NCI-H1417 treated with DMSO at 0.1 percent for 48 hours (cell line): Measurements from ENCODE around the gene PPA1.
"Not testable (repeated sequence)": the region's sequence is repeated elsewhere in the genome, so short reads cannot be mapped to it uniquely, and the experiment has no call there.

Experiments used
- DNase-seq: peaks from one replicate; lab custom pipeline; 2025; lab: John Stamatoyannopoulos, UW

Gene PPA1

DNA sequence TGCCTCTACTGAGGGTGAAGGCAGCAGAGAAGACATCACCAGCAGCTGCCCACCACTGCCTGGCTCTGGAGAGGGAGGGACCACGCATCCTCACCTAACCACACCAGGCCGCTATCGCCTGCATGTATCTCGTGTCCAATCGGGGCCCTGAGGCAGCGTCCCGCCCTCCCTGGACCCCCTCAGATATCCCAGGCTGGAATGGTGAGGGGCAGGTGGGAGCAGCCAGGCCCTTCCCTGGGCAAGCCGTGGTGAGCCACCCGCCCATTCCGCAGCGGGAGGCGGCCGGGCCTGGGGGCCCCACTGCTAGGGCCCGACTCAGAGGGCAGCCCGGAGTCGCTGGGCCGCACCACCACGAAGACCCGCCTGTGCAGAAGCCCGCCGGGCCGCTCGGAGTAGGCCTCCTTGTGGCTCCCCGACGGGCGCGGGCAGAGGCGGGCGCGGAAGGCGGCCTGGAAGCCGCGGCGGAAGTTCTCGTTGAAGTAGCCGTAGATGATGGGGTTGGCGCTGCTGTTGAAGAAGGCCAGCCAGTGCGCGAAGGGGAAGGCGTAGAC, 21.6 kb upstream of the PPA1 start:
- no peak for DNase-seq

DNA sequence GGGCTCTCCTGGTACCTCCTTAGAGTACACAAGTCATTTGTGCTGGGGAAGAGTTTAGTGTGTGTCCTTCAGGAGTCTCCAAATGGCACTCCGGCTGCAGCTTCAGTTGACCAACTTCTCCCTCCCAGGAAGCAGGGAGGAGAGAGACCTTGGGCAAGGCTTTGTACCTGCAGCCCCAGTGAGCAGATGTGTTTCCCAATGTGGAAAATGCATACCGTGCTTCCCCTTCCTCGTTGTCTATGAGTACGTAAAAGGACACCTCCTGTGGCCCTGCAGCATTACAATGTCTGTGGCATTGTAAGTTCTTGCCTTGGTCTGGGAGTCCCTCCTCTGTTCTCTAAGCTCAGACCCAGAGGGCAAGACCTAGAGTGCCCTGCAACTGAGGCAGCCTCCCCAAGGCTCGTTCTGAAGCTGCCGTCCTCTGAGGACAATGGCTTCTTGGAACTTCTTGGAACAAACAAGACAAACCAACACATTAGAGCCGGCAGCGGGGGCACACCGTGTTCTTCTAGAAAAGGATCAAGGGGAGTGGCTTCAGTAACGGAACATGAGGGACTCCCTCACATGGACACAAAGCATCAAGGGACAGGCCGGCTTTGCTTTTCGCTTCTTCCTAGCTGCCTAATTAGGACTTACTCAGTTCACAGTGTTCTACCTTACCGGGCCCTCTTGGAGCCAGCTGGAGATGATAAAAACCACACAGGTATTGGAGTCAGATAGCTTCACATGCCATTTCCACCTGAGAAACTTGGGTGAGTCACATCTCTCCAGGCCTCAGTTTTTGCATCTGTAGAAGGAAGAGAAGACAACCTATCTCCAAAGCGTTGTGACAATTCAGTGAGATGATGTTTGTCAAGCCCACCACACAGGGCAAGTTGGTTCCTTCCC, 20.9 kb upstream of the PPA1 start:
- no peak for DNase-seq

DNA sequence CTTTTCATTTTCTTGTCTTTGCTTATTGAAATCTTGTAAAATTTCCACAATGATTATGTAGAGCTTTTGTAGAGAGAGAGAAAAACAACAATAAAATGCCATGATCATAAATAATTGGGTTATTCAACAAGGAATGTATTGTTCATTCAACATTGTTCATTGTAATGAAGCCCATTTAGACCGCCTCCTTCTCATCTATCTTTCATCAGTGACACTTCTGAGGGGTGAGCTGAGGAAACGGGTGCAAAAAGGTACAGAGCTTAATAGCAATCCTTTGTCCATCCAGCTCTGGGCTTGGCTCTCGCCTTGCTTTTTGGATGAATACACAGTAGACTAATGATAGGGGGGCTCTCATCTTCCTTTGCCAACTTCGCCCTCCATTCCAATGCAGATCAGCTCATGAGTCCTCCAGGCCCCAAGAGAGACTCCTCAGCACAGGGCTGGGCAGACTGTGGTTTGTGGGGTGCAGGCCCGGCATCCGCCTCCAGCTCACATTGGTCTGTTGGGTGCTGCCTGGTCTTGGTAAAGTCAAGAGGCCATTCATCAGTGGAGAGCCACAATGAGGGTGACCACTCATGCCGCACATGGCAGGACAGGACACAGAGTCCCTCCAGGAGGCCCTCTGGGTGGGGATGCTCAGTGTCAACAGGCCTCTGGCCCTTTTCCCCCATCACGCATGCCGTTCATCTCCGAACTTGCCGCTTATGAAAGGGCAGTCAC, 17.9 kb upstream of the PPA1 start:
- no peak for DNase-seq

DNA sequence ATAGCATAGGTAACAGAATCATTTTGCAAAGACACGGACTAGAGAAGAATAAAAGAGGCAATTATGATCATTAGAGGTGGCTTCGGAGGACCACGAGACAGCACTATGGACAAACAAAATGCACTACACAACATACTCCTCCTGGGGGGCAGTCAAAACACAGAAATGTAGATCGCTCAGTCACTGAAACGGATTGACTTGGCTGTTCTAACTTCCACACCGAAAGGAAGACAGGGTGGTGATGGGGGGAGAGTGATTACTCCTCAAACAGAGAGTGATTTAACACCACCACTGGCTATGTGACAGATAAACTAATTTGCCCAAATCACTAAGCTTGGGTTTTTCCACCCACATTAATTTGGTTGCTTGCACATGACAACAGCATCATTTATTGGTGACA, 14.1 kb upstream of the PPA1 start:
- DNase-seq = peak; percentile 24

DNA sequence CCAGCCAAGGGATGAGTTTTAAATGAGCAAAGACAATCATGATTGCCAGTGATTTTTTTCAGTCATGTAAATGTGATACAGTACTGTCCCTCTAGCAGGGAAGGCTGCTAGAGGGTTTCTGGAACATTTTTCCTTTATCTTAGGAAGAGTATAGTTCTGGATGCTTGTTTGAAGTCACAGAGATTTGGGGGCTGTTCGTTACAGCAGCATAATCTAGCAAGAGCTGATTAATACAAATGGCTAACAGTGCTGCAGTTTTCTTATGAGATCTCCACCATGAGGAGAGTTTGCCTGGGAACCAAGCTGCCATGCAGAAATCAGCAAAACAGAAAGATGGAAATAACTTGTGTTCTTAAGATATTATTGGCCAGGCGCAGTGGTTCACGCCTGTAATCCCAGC, 7.9 kb upstream of the PPA1 start:
- DNase-seq = no peak

DNA sequence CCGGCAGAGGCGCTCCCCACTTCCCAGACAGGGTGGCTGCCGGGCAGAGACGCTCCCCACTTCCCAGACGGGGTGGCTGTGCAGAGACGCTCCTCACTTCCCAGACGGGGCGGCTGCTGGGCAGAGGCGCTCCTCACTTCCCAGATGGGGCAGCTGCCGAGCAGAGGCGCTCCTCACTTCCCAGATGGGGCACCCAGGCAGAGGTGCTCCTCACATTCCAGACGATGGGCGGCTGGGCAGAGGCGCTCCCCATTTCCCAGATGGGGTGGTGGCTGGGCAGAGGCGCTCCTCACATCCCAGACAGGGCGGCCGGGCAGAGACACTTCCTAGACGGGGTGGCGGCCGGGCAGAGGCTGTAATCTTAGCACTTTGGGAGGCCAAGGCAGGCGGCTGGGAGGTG, 6.8 kb upstream of the PPA1 start:
- not testable (repeated sequence) for DNase-seq

DNA sequence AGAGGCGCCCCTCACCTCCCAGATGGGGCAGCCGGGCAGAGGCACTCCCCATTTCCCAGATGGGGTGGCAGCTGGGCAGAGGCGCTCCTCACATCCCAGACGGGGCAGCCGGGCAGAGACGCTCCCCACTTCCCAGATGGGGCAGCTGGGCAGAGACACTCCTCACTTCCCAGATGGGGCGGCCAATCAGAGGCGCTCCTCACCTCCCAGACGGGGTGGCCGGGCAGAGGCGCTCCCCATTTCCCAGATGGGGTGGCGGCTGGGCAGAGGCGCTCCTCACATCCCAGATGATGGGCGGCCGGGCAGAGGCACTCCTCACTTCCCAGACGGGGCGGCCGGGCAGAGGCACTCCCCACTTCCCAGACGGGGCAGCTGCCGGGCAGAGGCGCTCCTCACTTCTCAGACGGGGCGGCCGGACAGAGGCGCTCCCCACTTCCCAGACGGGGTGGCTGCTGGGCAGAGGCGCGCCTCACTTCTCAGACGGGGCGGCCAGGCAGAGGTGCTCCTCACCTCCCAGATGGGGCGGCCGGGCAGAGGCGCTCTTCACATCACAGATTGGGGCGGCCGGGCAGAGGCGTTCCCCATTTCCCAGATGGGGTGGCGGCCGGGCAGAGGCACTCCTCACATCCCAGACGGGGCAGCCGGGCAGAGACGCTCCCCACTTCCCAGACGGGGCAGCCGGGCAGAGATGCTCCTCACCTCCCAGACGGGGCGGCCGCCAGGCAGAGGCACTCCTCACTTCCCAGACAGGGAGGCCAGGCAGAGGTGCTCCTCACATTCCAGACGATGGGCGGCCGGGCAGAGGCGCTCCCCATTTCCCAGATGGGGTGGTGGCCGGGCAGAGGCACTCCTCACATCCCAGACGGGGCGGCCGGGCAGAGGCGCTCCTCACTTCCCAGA, 6.1 kb upstream of the PPA1 start:
- DNase-seq = not testable (repeated sequence)

DNA sequence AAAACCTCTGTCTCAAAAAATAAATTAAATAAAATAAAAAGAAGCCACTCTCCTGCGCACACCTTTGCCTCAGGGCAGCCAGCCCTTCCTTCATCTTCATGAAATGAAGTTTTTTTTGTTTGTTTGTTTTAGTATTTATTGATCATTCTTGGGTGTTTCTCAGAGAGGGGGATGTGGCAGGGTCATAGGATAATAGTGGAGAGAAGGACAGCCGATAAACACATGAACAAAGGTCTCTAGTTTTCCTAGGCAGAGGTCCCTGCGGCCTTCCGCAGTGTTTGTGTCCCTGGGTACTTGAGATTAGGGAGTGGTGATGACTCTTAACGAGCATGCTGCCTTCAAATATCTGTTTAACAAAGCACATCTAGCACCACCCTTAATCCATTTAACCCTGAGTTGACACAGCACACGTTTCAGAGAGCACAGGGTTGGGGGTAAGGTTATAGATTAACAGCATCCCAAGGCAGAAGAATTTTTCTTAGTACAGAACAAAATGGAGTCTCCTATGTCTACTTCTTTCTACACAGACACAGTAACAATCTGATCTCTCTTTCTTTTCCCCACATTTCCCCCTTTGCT, 4.8 kb upstream of the PPA1 start:
- DNase-seq = not testable (repeated sequence)

DNA sequence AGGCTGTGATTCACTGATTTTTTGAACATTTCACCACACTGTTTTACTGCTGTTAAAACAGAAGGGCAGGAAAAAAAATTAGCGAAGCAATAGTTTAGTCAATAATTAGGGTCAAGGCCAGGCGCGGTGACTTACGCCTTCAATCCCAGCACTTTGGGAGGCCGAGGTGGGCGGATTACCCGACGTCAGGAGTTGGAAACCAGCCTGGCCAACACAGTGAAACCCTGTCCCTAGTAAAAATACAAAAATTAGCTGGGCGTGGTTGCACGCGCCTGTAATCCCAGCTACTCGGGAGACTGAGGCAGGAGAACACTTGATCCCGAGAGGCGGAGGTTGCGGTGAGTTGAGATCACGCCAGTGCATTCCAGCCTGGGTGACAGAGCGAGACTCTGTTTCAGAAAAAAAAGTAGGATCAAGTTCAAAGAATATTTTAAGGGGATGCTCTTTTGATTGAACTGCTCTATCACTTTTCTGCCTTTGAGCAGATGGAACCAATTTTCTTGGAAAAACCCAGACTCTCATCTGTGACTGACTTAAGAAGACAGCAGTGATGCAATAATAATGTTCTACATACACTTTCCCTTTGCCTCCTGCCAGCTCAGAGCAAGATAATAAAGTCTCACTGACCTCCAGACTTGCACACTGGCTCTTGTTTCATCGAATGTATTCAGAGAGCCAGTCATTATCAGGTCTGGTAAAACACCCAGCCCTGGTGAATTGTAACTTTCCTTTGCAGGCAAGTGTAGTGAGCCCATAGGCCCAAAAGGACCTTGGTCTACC, 1.6 kb upstream of the PPA1 start:
- no peak for DNase-seq

DNA sequence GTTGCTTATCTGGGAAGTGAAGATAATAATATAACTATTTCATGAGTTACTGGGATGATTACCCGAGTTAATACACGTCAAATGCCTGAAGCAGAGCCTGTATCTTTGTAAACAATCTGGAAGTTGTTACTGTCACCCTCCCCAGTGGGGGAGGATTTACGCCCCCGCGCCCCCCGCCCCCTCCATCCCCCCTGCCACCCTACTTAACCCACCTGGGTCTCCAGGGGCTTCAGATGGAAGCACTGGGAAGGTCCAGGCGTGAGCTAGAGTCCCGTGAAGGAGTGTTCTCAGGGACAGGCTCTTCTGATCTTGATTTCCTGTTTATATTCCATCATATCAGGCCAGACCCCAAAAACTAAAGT, 691 bp upstream of the PPA1 start:
- DNase-seq = no peak

DNA sequence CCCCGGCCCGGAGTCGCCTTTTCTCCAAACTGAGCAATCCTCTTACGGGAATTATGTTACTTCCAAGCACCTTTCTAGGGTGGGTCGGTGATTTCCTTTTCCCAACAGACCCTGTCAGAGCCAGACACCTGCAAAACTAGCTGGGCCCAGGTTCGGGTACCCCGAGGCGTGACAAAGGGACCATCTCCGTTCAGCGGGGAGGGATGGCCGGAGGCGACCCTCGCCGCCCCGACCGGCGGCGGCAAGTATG, 445 bp downstream of the PPA1 start:
- DNase-seq = no peak

DNA sequence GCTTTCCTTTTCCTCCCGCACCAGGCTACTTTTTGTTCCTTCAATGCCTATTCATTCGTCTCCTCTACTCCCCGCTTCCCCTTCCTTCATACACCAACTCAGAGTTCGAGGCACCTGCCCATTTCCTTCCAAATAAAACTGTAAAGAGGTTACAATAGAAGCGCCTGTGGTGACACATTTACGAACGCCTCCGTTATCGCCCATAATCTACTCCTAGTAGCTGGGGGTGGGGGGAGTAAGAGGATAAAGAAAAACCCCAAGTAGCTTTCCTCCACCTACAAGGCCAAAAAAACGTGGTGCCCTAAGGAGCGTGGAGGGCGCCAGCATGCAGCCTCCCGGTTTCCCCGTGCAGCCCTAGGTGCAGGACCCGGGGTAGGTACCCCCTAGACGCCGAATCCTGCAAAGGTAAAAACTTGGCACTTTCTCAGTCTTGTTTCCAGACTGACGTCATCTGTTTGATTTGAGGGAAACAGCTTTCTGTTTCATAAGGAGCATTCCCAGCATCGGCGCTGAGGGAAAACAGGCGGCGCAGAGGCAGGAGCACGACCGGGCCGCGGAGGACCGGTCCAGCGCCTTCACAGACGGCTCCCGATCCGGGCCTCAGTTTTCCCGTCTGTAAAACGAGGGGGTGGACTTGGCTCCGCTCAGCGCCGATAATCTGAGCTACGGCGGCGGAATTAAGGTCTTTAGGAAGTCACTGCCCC, 922 bp downstream of the PPA1 start:
- DNase-seq = no peak

DNA sequence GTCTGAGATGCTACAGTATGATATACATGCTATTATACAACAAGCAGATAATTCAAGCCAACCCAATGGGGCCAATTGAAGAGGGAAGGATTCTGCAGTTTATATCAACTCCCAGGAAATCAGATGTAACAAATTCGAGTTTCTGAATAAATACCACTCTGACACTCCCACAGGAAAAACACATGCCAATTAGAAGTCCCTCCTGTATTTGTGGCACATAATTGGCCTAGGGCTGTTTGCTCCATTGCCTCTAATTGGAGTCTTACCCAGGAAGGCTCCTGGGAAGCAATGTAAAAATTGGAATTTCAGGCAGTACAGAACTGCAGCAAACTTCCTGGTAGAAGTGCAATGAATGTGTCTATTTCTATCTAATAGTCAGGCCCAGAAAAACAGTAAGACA, 4.7 kb downstream of the PPA1 start:
- no peak for DNase-seq

DNA sequence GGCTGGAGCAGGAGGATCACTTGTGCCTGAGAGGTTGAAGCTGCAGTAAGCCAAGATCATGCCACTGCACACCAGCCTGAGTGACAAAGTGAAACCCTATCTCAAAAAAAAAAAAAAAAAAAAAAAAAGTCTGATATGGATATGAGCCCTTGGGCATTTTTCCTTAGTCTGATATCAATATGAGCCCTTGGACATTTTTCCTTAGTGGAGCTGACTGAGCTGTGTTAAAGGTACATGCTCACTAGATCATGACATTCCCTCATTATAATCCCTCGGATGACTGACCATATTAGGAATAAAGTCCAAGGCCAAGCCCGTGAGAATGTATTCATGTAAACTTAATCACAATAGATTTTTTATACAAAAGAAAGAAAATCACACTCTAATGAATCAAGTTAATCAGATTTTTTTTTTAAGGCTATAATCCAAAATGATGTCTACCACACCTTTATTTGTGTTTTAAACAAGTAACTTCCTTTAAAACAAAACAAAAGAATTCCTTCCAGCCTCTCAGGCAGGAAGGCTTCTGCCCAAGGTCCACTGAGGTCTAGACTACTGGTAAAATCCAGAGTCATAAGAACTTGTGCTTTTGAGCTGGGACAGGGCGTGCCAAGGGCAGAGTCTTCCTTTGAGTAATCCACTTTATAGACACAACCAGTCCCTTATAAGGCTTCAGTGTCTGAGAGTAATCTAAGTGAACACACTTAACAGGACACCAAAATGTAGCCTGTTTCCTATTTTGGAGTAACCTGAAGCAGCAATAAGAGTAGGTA, 5.5 kb downstream of the PPA1 start:
- no peak for DNase-seq

DNA sequence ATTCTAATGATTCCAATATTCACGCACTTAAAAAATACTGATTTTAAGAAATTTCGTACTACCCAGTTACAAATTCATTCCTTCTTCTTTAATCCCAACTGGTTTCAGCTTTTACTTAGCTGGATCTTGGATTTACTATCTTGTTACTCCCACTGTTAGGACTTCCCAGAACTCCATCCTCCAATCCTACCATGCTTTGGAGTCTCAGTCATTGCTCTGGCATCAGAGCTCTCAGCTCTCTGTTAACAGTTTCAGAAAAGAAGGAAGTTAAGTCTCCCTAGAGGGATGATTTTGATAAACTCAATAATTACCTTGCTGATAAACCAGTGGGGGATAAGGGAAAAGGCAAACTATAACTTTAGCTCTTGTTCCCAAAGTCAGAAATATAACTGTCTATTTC, 9.5 kb downstream of the PPA1 start:
- DNase-seq = no peak

DNA sequence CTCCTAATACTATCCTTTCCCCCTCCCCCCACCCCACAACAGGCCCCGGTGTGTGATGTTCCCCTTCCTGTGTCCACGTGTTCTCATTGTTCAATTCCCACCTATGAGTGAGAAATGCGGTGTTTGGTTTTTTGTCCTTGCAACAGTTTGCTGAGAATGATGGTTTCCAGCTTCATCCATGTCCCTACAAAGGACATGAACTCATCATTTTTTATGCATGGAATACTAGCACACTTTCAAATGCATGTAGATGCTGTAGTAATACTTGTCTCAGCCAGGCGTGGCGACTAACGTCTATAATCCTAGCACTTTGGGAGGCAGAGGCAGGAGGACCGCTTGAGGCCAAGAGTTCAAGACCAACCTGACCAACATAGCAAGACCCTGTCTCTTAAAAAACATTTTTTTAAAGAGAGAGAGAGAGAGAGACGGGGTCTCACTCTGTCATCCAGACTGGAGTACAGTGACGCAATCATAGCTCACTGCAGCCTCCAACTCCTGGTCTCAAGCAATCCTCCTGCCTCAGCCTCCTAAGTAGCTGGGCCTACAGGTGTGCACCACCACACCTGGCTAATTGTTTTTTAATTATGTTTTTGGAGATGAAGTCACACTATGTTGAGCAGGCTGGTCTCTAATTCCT, 10.3 kb downstream of the PPA1 start:
- DNase-seq = not testable (repeated sequence)

DNA sequence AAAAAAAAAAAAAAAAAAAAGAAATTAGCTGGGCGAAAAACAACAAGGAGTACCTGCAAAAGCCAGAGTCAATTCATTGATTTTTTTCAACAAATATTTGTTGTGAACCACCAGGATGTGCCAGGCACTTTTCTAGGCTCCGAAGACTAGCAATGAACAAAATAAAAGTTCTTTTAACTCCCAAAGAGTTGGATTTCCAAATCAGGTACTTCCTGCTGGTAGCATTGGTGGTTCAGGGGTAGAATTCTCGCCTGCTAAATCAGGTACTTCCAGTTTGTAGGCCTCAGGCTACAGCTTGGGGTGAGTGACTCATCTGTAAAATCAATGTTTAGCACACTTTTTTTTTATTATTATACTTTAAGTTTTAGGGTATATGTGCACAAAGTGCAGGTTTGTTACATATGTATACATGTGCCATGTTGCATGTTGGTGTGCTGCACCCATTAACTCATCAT, 10.9 kb downstream of the PPA1 start:
- DNase-seq = no peak

DNA sequence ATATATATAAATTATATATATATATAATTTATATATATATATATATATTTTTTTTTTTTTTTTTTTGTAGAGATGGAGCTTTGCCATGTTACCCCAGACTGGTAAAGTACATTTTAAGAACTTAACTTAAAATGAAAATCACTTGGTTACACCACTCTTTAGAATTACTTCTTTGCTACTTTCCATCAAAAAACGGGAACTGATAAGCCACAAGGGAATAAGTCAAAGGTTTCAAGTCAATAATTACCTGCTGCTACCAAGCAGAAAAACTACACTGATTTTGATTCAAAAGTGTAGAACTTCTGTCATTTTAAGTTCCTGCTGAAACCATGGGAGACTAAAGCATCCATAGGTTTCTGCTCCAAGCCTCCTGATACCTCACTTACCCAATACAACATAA, 12.2 kb downstream of the PPA1 start:
- no peak for DNase-seq

DNA sequence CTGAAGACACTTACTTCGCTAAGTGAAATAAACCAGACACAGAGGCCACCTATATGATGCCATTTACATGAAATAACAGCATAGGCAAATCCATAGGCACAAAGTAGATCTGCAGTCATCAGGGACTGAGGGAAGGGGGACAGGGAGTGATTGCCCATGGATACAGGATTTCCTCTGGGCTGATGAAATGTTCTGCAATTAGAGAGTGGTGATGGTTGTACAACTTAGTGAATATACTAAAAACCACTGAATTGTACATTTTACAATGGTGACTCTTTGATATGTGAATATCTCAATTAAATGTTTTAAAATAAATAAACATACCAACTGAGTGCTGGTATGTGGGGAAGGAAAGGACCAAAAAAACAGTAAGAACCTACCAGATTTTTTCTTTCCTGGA, 20.4 kb downstream of the PPA1 start:
- no peak for DNase-seq
